ENCODE results near the gene SPON1. TPM values are rescaled to one million over a fixed set of nuclear protein-coding genes. Genes with fewer than 3 reads are reported as not detected.
A peak's percentile ranks its signal among the peaks of the same experiment; 100 is the strongest.

Gene SPON1
- total RNA-seq, 1 experiment from 2014 or later: 46.9 TPM

GRCh38 chr11:13972944-13973343 lies 10.4 kb downstream of the SPON1 start:
- H3K4me1 ChIP-seq: peaks cover 54% of the 10 kb centered on the region
- no peaks in the 10 kb centered on the region for H3K36me3 ChIP-seq (ENCODE audit: control insufficient read depth, insufficient read depth, low read length)
- intact Hi-C loops (cut with micrococcal nuclease; ENCODE audit: unreplicated experiment): loop anchor here (1.0 to 2.0 kb wide), 2 partner anchors 20 to 42 kb away; no protein-coding TSS in a partner anchor
- ChIA-PET CTCF (interaction anchor here (1.5 kb wide), 1 partner anchor 175 kb away, joined by 3 read pairs; no protein-coding TSS in a partner anchor), POLR2A (interaction anchor here (1.1 kb wide), 1 partner anchor 11 kb away, joined by 3 read pairs; the partner anchor contains the start of gene SPON1)
- Mint-ChIP-seq H3K27ac (ENCODE audit: unreplicated experiment) (peak overlapping the region; percentile 58), H3K36me3 (ENCODE audit: insufficient read depth, unreplicated experiment) (no peaks in the 10 kb centered on the region), H3K27me3 (ENCODE audit: insufficient read depth, unreplicated experiment) (no peaks in the 10 kb centered on the region), H3K4me3 (ENCODE audit: unreplicated experiment) (no peak overlapping the region), H3K4me1 (ENCODE audit: low read depth, unreplicated experiment) (peaks cover 50% of the 10 kb centered on the region), H3K9me3 (ENCODE audit: unreplicated experiment) (no peaks in the 10 kb centered on the region)
- BruUV-seq (replicated peaks): TSS peak; percentile 86
- no peaks in the 10 kb centered on the region for H3K9me3 ChIP-seq
- TF ChIP-seq, protein P1, sequence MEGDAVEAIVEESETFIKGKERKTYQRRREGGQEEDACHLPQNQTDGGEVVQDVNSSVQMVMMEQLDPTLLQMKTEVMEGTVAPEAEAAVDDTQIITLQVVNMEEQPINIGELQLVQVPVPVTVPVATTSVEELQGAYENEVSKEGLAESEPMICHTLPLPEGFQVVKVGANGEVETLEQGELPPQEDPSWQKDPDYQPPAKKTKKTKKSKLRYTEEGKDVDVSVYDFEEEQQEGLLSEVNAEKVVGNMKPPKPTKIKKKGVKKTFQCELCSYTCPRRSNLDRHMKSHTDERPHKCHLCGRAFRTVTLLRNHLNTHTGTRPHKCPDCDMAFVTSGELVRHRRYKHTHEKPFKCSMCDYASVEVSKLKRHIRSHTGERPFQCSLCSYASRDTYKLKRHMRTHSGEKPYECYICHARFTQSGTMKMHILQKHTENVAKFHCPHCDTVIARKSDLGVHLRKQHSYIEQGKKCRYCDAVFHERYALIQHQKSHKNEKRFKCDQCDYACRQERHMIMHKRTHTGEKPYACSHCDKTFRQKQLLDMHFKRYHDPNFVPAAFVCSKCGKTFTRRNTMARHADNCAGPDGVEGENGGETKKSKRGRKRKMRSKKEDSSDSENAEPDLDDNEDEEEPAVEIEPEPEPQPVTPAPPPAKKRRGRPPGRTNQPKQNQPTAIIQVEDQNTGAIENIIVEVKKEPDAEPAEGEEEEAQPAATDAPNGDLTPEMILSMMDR (IDR thresholded peaks at IDR 0.05; ENCODE audit: insufficient read depth in 1 of 2, low read depth in 1 of 2, low read length in 1 of 2, severe bottlenecking in 1 of 2, unreplicated experiment in 1 of 2): no peak
- no peak for DNase-seq
- H3K27me3 ChIP-seq (replicated peaks; ENCODE audit: control insufficient read depth, insufficient read depth, low read length): no peaks in the 10 kb centered on the region
- no peak overlapping the region for H3K4me3 ChIP-seq (ENCODE audit: low read depth, low read length)

- intact Hi-C loops (cut with micrococcal nuclease; ENCODE audit: unreplicated experiment): no loop called here
- H3K36me3 Mint-ChIP-seq (ENCODE audit: insufficient read depth, unreplicated experiment): no peaks in the 10 kb centered on the region
- no TSS peak for BruUV-seq (replicated peaks)
Measured at GRCh38 chr11:13974631-13975030, 12.1 kb downstream of the SPON1 start.

DNA sequence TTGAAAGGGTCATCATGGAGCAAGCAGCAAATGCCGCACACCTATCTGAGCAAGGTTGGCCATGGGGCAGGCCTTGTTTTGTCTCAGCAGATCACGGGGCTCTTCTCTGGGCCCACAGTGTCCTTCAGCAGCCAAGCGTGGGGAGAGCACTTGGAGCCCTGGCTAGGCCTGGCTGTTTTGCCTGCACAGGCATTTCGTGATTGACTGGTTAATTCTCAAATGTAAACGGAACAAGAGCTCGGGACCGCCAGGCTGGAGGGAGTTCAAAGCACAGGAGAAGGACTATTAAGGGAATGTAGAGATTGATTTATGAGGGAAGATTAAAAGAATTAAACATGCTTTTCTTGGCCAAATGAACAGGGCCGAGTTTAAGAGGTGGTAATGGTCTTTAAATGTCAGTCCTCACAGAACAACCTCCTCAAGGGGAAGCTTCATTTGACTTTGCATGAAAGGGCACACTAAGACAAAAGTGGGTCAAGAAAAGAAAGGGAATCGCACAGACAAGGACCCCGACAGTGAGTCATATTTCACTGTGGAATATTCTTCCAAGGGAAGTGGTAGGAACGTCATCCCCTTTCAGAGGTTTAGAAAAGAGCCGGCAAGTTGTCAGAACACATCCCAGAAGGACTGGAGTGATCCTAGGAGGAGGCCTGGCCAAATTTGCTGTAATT lies 20.7 kb downstream of the SPON1 start:
- POLR2A ChIA-PET: no interaction called here
- H3K36me3 Mint-ChIP-seq (ENCODE audit: insufficient read depth, unreplicated experiment): peaks cover 6% of the 10 kb centered on the region
- H3K27me3 Mint-ChIP-seq (ENCODE audit: insufficient read depth, unreplicated experiment): no peaks in the 10 kb centered on the region
- H3K9me3 ChIP-seq: no peaks in the 10 kb centered on the region; the same call in 1 of the 2 replicates
- no peak overlapping the region for H3K4me3 ChIP-seq (ENCODE audit: low read depth, low read length)
- 0 out of 2 replicates have a peak, but pooled peaks cover 6% of the 10 kb centered on the region for H3K4me1 ChIP-seq
- no peak overlapping the region for H3K4me3 Mint-ChIP-seq (ENCODE audit: unreplicated experiment)
- CTCF ChIA-PET: no interaction called here
- H3K27ac Mint-ChIP-seq (ENCODE audit: unreplicated experiment): no peak overlapping the region
- intact Hi-C loops (cut with micrococcal nuclease; ENCODE audit: unreplicated experiment): no loop called here
- peaks cover 2% of the 10 kb centered on the region; the same call in 1 of the 2 replicates for H3K36me3 ChIP-seq (ENCODE audit: control insufficient read depth, insufficient read depth, low read length)
- BruUV-seq (replicated peaks): no TSS peak
- no peaks in the 10 kb centered on the region for H3K27me3 ChIP-seq (replicated peaks; ENCODE audit: control insufficient read depth, insufficient read depth, low read length)
- TF ChIP-seq, protein P1 (IDR thresholded peaks at IDR 0.05; ENCODE audit: insufficient read depth in 1 of 2, low read depth in 1 of 2, low read length in 1 of 2, severe bottlenecking in 1 of 2, unreplicated experiment in 1 of 2): no peak
- no peak for DNase-seq
- H3K4me1 Mint-ChIP-seq (ENCODE audit: low read depth, unreplicated experiment): peaks cover 8% of the 10 kb centered on the region
- no peaks in the 10 kb centered on the region for H3K9me3 Mint-ChIP-seq (ENCODE audit: unreplicated experiment)

More at GRCh38 chr11:13974631-13975030, 12.1 kb downstream of the SPON1 start:
- H3K4me1 ChIP-seq: peaks cover 60% of the 10 kb centered on the region
- H3K36me3 ChIP-seq (ENCODE audit: control insufficient read depth, insufficient read depth, low read length): no peaks in the 10 kb centered on the region
- POLR2A ChIA-PET: no interaction called here
- H3K4me3 ChIP-seq (ENCODE audit: low read depth, low read length): no peak overlapping the region
- peak overlapping the region; percentile 7 for H3K27ac Mint-ChIP-seq (ENCODE audit: unreplicated experiment)
- peak in 1 of 2 experiments; percentile 16 for DNase-seq
- H3K9me3 ChIP-seq: no peaks in the 10 kb centered on the region
- no peaks in the 10 kb centered on the region for H3K27me3 Mint-ChIP-seq (ENCODE audit: insufficient read depth, unreplicated experiment)
- H3K4me1 Mint-ChIP-seq (ENCODE audit: low read depth, unreplicated experiment): peaks cover 43% of the 10 kb centered on the region
- CTCF ChIA-PET: no interaction called here
- H3K9me3 Mint-ChIP-seq (ENCODE audit: unreplicated experiment): no peaks in the 10 kb centered on the region
- TF ChIP-seq, protein P1 (IDR thresholded peaks at IDR 0.05; ENCODE audit: insufficient read depth in 1 of 2, low read depth in 1 of 2, low read length in 1 of 2, severe bottlenecking in 1 of 2, unreplicated experiment in 1 of 2): no peak
- no peaks in the 10 kb centered on the region for H3K27me3 ChIP-seq (replicated peaks; ENCODE audit: control insufficient read depth, insufficient read depth, low read length)
- no peak overlapping the region for H3K4me3 Mint-ChIP-seq (ENCODE audit: unreplicated experiment)
